Gastroesophageal sphincter (tissue), 3 donors: ENCODE results near the gene RNF126.

Experiments
- CTCF ChIP-seq, 4 experiments: fragments of 200-600 bp in 2 of 4; fragments of 450-650 bp in 2 of 4; sonication (generic) in 1 of 4; IDR thresholded peaks; one replicate each; pipeline ENCODE4 v1.5.1; 2017 to 2019; ENCODE audit warnings: antibody characterized with exemption in 4 of 4, mild to moderate bottlenecking in 2 of 4, moderate library complexity in 2 of 4
- POLR2A ChIP-seq, 2 donors: fragments of 450-650 bp; IDR thresholded peaks; one replicate each; pipeline ENCODE4 v1.6.1; 2017; ENCODE audit warnings: antibody characterized with exemption in 2 of 2, mild to moderate bottlenecking in 2 of 2, moderate library complexity in 1 of 2
- POLR2AphosphoS5 ChIP-seq: sonication (generic); formaldehyde crosslinking; IDR thresholded peaks from one replicate; pipeline ENCODE4 v1.6.1; 2017; ENCODE audit warnings: antibody characterized with exemption

- TF ChIP-seq POLR2A (IDR thresholded peaks at IDR 0.05) (no peak), CTCF (IDR thresholded peaks at IDR 0.05) (no peak), POLR2AphosphoS5 (no peak)
Observed at GRCh38 chr19:648305-648704, 14.7 kb downstream of the RNF126 start.
